HepG2 (cell line): ENCODE measurements around the gene ZNRF3. TPM values are rescaled to one million over a fixed set of nuclear protein-coding genes. Genes with fewer than 3 reads are reported as not detected.

Experiments used
- AKAP8 ChIP-seq: sonication (generic); formaldehyde crosslinking; IDR thresholded peaks from 2 replicates; pipeline ENCODE4 v1.5.1; 2020; ENCODE audit warnings: mild to moderate bottlenecking, missing genetic modification reagents
- ARNT ChIP-seq: fragments of 450-650 bp; IDR thresholded peaks from 2 replicates; pipeline ENCODE4 v1.6.1; 2017
- DNMT3B ChIP-seq: conservative IDR thresholded peaks from 2 replicates; pipeline ENCODE4 v1.6.1; 2016; ENCODE audit warnings: missing biosample characterization, control low read depth
- ETV5 ChIP-seq: IDR thresholded peaks from 2 replicates; pipeline ENCODE4 v1.6.1; 2018; ENCODE audit warnings: missing biosample characterization, missing genetic modification reagents, inconsistent platforms, borderline replicate concordance
- FOSL2 ChIP-seq: sonication (generic); formaldehyde crosslinking; IDR thresholded peaks from 2 replicates; pipeline ENCODE4 v1.4.0; 2020; ENCODE audit warnings: missing genetic modification reagents
- FOXA3 ChIP-seq: IDR thresholded peaks from 2 replicates; pipeline ENCODE4 v1.6.1; 2016; ENCODE audit warnings: missing genetic modification reagents, missing compliant biosample characterization
- FUBP1 ChIP-seq: sonication (generic); formaldehyde crosslinking; IDR thresholded peaks from 2 replicates; pipeline ENCODE4 v1.5.1; 2020; ENCODE audit warnings: missing genetic modification reagents, mild to moderate bottlenecking, borderline replicate concordance
- MED1 ChIP-seq: sonication (generic); formaldehyde crosslinking; IDR thresholded peaks from 2 replicates; pipeline ENCODE4 v1.4.0; 2020; ENCODE audit warnings: missing genetic modification reagents
- MLX ChIP-seq: IDR thresholded peaks from 2 replicates; pipeline ENCODE4 v1.6.1; 2016
- MTF2 ChIP-seq: sonication (generic); formaldehyde crosslinking; IDR thresholded peaks from 2 replicates; pipeline ENCODE4 v1.5.0; 2020; ENCODE audit warnings: missing genetic modification reagents, borderline replicate concordance
- PPARG ChIP-seq: conservative IDR thresholded peaks from 2 replicates; pipeline ENCODE4 v1.6.1; 2016; ENCODE audit warnings: missing biosample characterization, missing genetic modification reagents
- RAD21 ChIP-seq: fragments of 450-650 bp; formaldehyde crosslinking; IDR thresholded peaks from 2 replicates; pipeline ENCODE4 v1.5.0; 2020; ENCODE audit warnings: mild to moderate bottlenecking
- RCOR2 ChIP-seq: IDR thresholded peaks from 2 replicates; pipeline ENCODE4 v1.6.1; 2016; ENCODE audit warnings: missing biosample characterization, missing genetic modification reagents
- SNAPC2 ChIP-seq: sonication (generic); formaldehyde crosslinking; IDR thresholded peaks from 2 replicates; pipeline ENCODE4 v1.8.1; 2022; ENCODE audit warnings: mild to moderate bottlenecking, missing genetic modification reagents
- ZNF281 ChIP-seq: sonication (generic); formaldehyde crosslinking; IDR thresholded peaks from 2 replicates; pipeline ENCODE4 v1.4.0; 2020; ENCODE audit warnings: missing genetic modification reagents, borderline replicate concordance
- ZNF672 ChIP-seq: sonication (generic); formaldehyde crosslinking; IDR thresholded peaks from 2 replicates; pipeline ENCODE4 v1.8.1; 2022; ENCODE audit warnings: missing genetic modification reagents
- ZNF704 ChIP-seq: sonication (generic); formaldehyde crosslinking; IDR thresholded peaks from 2 replicates; pipeline ENCODE4 v1.8.1; 2023; ENCODE audit warnings: mild to moderate bottlenecking, inconsistent platforms, moderate library complexity, missing genetic modification reagents, borderline replicate concordance
- ZUFSP ChIP-seq: sonication (generic); formaldehyde crosslinking; IDR thresholded peaks from 2 replicates; pipeline ENCODE4 v1.9.0; 2021; ENCODE audit warnings: missing genetic modification reagents, mild to moderate bottlenecking, borderline replicate concordance
- polyA plus RNA-seq, 8 experiments: library from polyadenylated mRNA; depleted of rRNA in 3 of 8; stranded (reverse) in 7 of 8; unstranded in 1 of 8; fragments of >200 nt; fragmentation: Illumina TruSeq in 4 of 8; extraction: Trizol in 4 of 8; gene quantifications; 2 replicates each; pipeline versions ENCODE4 v1.2.1 to v1.2.3, GENCODE V29; 2011 to 2016; ENCODE audit warnings: low read depth in 4 of 8, missing spikeins in 1 of 8, mixed read lengths in 1 of 8; ENCODE audit not compliant: insufficient read depth in 1 of 8
- total RNA-seq, 5 experiments: library from RNA; depleted of rRNA; stranded (reverse); fragments of >200 nt; fragmentation: Illumina TruSeq; extraction: Trizol; gene quantifications; 2 replicates each; pipeline ENCODE4 v1.2.3, GENCODE V29; 2016; ENCODE audit warnings: low read depth in 1 of 5

Gene ZNRF3
- total and polyA plus RNA-seq, 2 of the 13 experiments (the other 11 are each of a cell fraction or from before 2014, with no cell fraction given), result 20.3 to 36.7 TPM

- TF ChIP-seq ZNF704 (no peak), FUBP1 (no peak), DNMT3B (CRISPR knock-in tag) (no peak), AKAP8 (CRISPR knock-in tag) (no peak), RCOR2 (0 out of 2 replicates have a peak, but pooled peaks have one; percentile 26), ARNT (no peak), FOXA3 (CRISPR knock-in tag) (peak; percentile 14; the same call in 1 of the 2 replicates), ZNF672 (no peak), PPARG (CRISPR knock-in tag) (0 out of 2 replicates have a peak, but pooled peaks have one; percentile 18), MED1 (CRISPR knock-in tag) (peak; percentile 23; the same call in 1 of the 2 replicates), MTF2 (CRISPR knock-in tag) (no peak), ZUFSP (no peak), ZNF281 (CRISPR knock-in tag) (no peak), MLX (CRISPR knock-in tag) (no peak), RAD21 (CRISPR knock-in tag) (no peak), ETV5 (CRISPR knock-in tag) (peak; percentile 62; the same call in 1 of the 2 replicates), SNAPC2 (CRISPR knock-in tag) (no peak), FOSL2 (no peak)
These were observed 132.9 kb downstream of the ZNRF3 start (continued) for GRCh38 chr22:29016067-29016938.
